Upper lobe of right lung (tissue), 1 donor: ENCODE data around the gene WDR70. TPM values are rescaled to one million over a fixed set of nuclear protein-coding genes. Genes with fewer than 3 reads are reported as not detected.

Source experiments
- ATAC-seq: fragments of 200-7000 bp; cut with Tn5 transposase; one replicate; pipeline ENCODE4 v1.9.1; 2020; ENCODE audit warnings: mild to moderate bottlenecking, moderate library complexity
- DNase-seq: peaks from one replicate; pipeline ENCODE4 v3.0.0-alpha.2; 2020
- H3K27ac ChIP-seq: fragments of 200-600 bp; one replicate; pipeline ENCODE4 v1.8.0; 2022
- H3K27me3 ChIP-seq: fragments of 200-600 bp; one replicate; pipeline ENCODE4 v1.8.0; 2022; ENCODE audit warnings: mild to moderate bottlenecking
- H3K36me3 ChIP-seq: fragments of 200-600 bp; one replicate; pipeline ENCODE4 v1.8.0; 2022
- H3K4me1 ChIP-seq: fragments of 200-600 bp; one replicate; pipeline ENCODE4 v1.8.0; 2022
- H3K4me3 ChIP-seq: fragments of 200-600 bp; one replicate; pipeline ENCODE4 v1.8.0; 2022; ENCODE audit warnings: mild to moderate bottlenecking
- H3K9me3 ChIP-seq: fragments of 200-600 bp; one replicate; pipeline ENCODE4 v1.8.0; 2022
- intact Hi-C: fragments of 100-400 bp; cut with DNase I; formaldehyde crosslinking; loops from one replicate; pipeline ENCODE4 v1.11.0; 2022
- total RNA-seq: library from RNA; stranded (reverse); fragmentation: NEBNext Ultra II Directional; extraction: Animal tissue kit (Norgen Biotek cat#: 25700); gene quantifications from one replicate; pipeline ENCODE4 v1.2.1, GENCODE V29; 2021
- TF ChIP-seq, protein P1 (sequence below): fragments of 200-600 bp; IDR thresholded peaks from one replicate; pipeline ENCODE4 v1.8.0; 2022; ENCODE audit warnings: antibody characterized with exemption
- donor health status: DM: no; HTN: yes; CAD: no; lungs with severe emphysema.

Gene WDR70
- total RNA-seq, 1 donor from 2014 or later, result 24.7 TPM

GRCh38 chr5:37717613-37718431 is 338.7 kb downstream of the WDR70 start:
- TF ChIP-seq, protein P1, sequence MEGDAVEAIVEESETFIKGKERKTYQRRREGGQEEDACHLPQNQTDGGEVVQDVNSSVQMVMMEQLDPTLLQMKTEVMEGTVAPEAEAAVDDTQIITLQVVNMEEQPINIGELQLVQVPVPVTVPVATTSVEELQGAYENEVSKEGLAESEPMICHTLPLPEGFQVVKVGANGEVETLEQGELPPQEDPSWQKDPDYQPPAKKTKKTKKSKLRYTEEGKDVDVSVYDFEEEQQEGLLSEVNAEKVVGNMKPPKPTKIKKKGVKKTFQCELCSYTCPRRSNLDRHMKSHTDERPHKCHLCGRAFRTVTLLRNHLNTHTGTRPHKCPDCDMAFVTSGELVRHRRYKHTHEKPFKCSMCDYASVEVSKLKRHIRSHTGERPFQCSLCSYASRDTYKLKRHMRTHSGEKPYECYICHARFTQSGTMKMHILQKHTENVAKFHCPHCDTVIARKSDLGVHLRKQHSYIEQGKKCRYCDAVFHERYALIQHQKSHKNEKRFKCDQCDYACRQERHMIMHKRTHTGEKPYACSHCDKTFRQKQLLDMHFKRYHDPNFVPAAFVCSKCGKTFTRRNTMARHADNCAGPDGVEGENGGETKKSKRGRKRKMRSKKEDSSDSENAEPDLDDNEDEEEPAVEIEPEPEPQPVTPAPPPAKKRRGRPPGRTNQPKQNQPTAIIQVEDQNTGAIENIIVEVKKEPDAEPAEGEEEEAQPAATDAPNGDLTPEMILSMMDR, result no peak
- Histone ChIP-seq H3K36me3 (peaks cover 11% of the 10 kb centered on the region), H3K27ac (no peak overlapping the region), H3K27me3 (no peaks in the 10 kb centered on the region), H3K9me3 (no peaks in the 10 kb centered on the region), H3K4me1 (peaks cover 9% of the 10 kb centered on the region), H3K4me3 (no peak overlapping the region)
- DNase-seq, result peak; percentile 60
- intact Hi-C loops, result no loop called here
- peak; percentile 80 for ATAC-seq

- peaks cover 17% of the 10 kb centered on the region for H3K36me3 ChIP-seq
- peaks cover 9% of the 10 kb centered on the region for H3K4me1 ChIP-seq
- TF ChIP-seq, protein P1, result no peak
- no peak overlapping the region for H3K27ac ChIP-seq
- no peak overlapping the region for H3K4me3 ChIP-seq
- no peak for ATAC-seq
- no peaks in the 10 kb centered on the region for H3K27me3 ChIP-seq
- no peak for DNase-seq
- intact Hi-C loops, result no loop called here
- no peaks in the 10 kb centered on the region for H3K9me3 ChIP-seq
Measured at GRCh38 chr5:37720550-37720952, 341.4 kb downstream of the WDR70 start.

GRCh38 chr5:37721447-37721871 is 342.3 kb downstream of the WDR70 start:
- H3K4me3 ChIP-seq, result no peak overlapping the region
- TF ChIP-seq, protein P1, result no peak
- intact Hi-C loops, result no loop called here
- ATAC-seq (no peak), DNase-seq (no peak)
- peaks cover 9% of the 10 kb centered on the region for H3K4me1 ChIP-seq
- no peaks in the 10 kb centered on the region for H3K9me3 ChIP-seq
- no peaks in the 10 kb centered on the region for H3K27me3 ChIP-seq
- H3K27ac ChIP-seq, result no peak overlapping the region
- H3K36me3 ChIP-seq, result peaks cover 19% of the 10 kb centered on the region

- intact Hi-C loops, result no loop called here
- Histone ChIP-seq H3K9me3 (no peaks in the 10 kb centered on the region), H3K4me3 (no peak overlapping the region), H3K4me1 (peaks cover 6% of the 10 kb centered on the region), H3K27ac (no peak overlapping the region), H3K36me3 (peaks cover 29% of the 10 kb centered on the region), H3K27me3 (no peaks in the 10 kb centered on the region)
- peak; percentile 63 for ATAC-seq
- DNase-seq, result no peak
- TF ChIP-seq, protein P1, result no peak
Measured at GRCh38 chr5:37722236-37723161, 343.4 kb downstream of the WDR70 start.

GRCh38 chr5:37723162-37723961 is 344.2 kb downstream of the WDR70 start:
- Histone ChIP-seq H3K27ac (no peak overlapping the region), H3K4me1 (no peaks in the 10 kb centered on the region), H3K36me3 (peaks cover 38% of the 10 kb centered on the region), H3K4me3 (no peak overlapping the region), H3K9me3 (no peaks in the 10 kb centered on the region), H3K27me3 (no peaks in the 10 kb centered on the region)
- intact Hi-C loops, result no loop called here
- TF ChIP-seq, protein P1, result peak; percentile 22
- DNase-seq (no peak), ATAC-seq (peak; percentile 19)
